Panc1 (cell line): ENCODE data around the gene SPATA16. TPM values are rescaled to one million over a fixed set of nuclear protein-coding genes. Genes with fewer than 3 reads are reported as not detected.

Experiments
- ATAC-seq: fragments of 200-7000 bp; cut with Tn5 transposase; 2 replicates; pipeline ENCODE4 v1.9.1; 2020; ENCODE audit warnings: mild to moderate bottlenecking, moderate library complexity
- BruUV-seq: library from RNA; stranded (reverse); fragments of 400-500 nt; replicated peaks from 2 replicates; lab custom pipeline; 2021; lab: Mats Ljungman, UMichigan
- CTCF ChIA-PET: fragments of 300-600 bp; sonication (Branson Sonifier 250); formaldehyde crosslinking; loops from one replicate; lab custom pipeline; 2022; ENCODE audit warnings: antibody characterized with exemption; lab: Charles Lee
- POLR2A ChIA-PET: fragments of 300-600 bp; sonication (Branson Sonifier 250); formaldehyde crosslinking; loops from one replicate; lab custom pipeline; 2022; ENCODE audit warnings: antibody characterized with exemption; lab: Charles Lee
- DNase-seq: peaks from one replicate; pipeline ENCODE4 v3.0.0-alpha.2; 2010; ENCODE audit warnings: low read depth, low spot score
- H3K27ac ChIP-seq: 2 replicates; pipeline ENCODE4 v1.5.1; 2011; ENCODE audit warnings: mild to moderate bottlenecking, low read length, inconsistent platforms
- H3K27me3 ChIP-seq: fragments of 200-500 bp; sonication (Bioruptor generic); 2 replicates; pipeline ENCODE4 v1.6.0; 2014; ENCODE audit warnings: low read length, inconsistent platforms; ENCODE audit not compliant: control insufficient read depth, insufficient read depth
- H3K36me3 ChIP-seq: fragments of 200-500 bp; sonication (Bioruptor generic); 2 replicates; pipeline ENCODE4 v1.5.1; 2014; ENCODE audit warnings: inconsistent platforms, mild to moderate bottlenecking, low read length, moderate library complexity; ENCODE audit not compliant: control insufficient read depth, insufficient read depth
- H3K4me1 ChIP-seq: 2 replicates; pipeline ENCODE4 v1.5.1; 2011; ENCODE audit warnings: inconsistent platforms, mild to moderate bottlenecking, low read length, moderate library complexity; ENCODE audit not compliant: control insufficient read depth, insufficient read depth
- H3K4me3 ChIP-seq, 2 experiments: 2 replicates each; pipeline ENCODE4 v1.5.1; 2011 to 2012; ENCODE audit warnings: low read depth in 2 of 2, low read length in 2 of 2, mild to moderate bottlenecking in 2 of 2, inconsistent platforms in 1 of 2, moderate library complexity in 1 of 2
- H3K9me3 ChIP-seq: fragments of 200-500 bp; sonication (Bioruptor generic); 2 replicates; pipeline ENCODE4 v1.5.1; 2014; ENCODE audit warnings: low read depth, mild to moderate bottlenecking, inconsistent platforms, low read length, moderate library complexity; ENCODE audit not compliant: control insufficient read depth, insufficient read depth
- CTCF ChIP-seq: fragments of 450-650 bp; IDR thresholded peaks from 2 replicates; pipeline ENCODE4 v1.5.1; 2017; ENCODE audit warnings: mild to moderate bottlenecking
- POLR2AphosphoS5 ChIP-seq: IDR thresholded peaks from 2 replicates; pipeline ENCODE4 v1.6.1; 2012; ENCODE audit warnings: mild to moderate bottlenecking, low read depth, low read length, moderate library complexity
- REST ChIP-seq, 2 experiments: IDR thresholded peaks; 2 replicates each; pipeline ENCODE4 v1.6.1; 2011 to 2012; ENCODE audit warnings: low read depth in 2 of 2, control low read depth in 1 of 2, low read length in 1 of 2, mild to moderate bottlenecking in 1 of 2, moderate library complexity in 1 of 2; ENCODE audit not compliant: insufficient read depth in 1 of 2
- SIN3A ChIP-seq: IDR thresholded peaks from 2 replicates; pipeline ENCODE4 v1.6.1; 2012; ENCODE audit warnings: low read depth, mild to moderate bottlenecking, low read length, moderate library complexity, borderline replicate concordance; ENCODE audit not compliant: insufficient read depth
- TCF7L2 ChIP-seq: IDR thresholded peaks from 2 replicates; pipeline ENCODE4 v1.6.1; 2011; ENCODE audit warnings: mild to moderate bottlenecking, low read depth, low read length, inconsistent platforms
- in situ Hi-C: cut with HindIII; loops from 2 replicates; pipeline ENCODE4 v1.10.0; 2016; ENCODE audit warnings: low sequenced_read_pairs, low pct_unique_long_range_greater_than_20kb
- intact Hi-C: fragments of 100-400 bp; cut with micrococcal nuclease; formaldehyde crosslinking; loops from one replicate; pipeline ENCODE4 v1.10.0; 2022; ENCODE audit not compliant: unreplicated experiment
- total RNA-seq: library from RNA; stranded (reverse); gene quantifications from one replicate; pipeline ENCODE4 v1.2.1, GENCODE V29; 2021; ENCODE audit not compliant: unreplicated experiment

Gene SPATA16
- total RNA-seq, 1 experiment from 2014 or later = not detected

GRCh38 chr3:173049360-173049759 is 91.7 kb downstream of the SPATA16 start:
- no peak overlapping the region for H3K4me3 ChIP-seq
- no peak for ATAC-seq
- intact Hi-C loops (loop anchor here (5.0 kb wide), 2 partner anchors 67 to 212 kb away; no protein-coding TSS in a partner anchor), in situ Hi-C loops (no loop called here)
- POLR2A ChIA-PET = no interaction called here
- no peaks in the 10 kb centered on the region; the same call in 1 of the 2 replicates for H3K27me3 ChIP-seq
- H3K36me3 ChIP-seq = no peaks in the 10 kb centered on the region
- DNase-seq = no peak
- no peaks in the 10 kb centered on the region for H3K9me3 ChIP-seq
- no peak overlapping the region for H3K27ac ChIP-seq
- TF ChIP-seq SIN3A (no peak), TCF7L2 (no peak), CTCF (no peak), POLR2AphosphoS5 (no peak), REST (IDR thresholded peaks at IDR 0.05; ENCODE audit: insufficient read depth in 1 of 2, low read depth in 2 of 2, low read length in 1 of 2) (no peak)
- H3K4me1 ChIP-seq = no peaks in the 10 kb centered on the region
- CTCF ChIA-PET = no interaction called here
- BruUV-seq = no TSS peak

- H3K36me3 ChIP-seq = no peaks in the 10 kb centered on the region
- DNase-seq = no peak
- H3K27ac ChIP-seq = no peak overlapping the region
- no peaks in the 10 kb centered on the region; the same call in 1 of the 2 replicates for H3K27me3 ChIP-seq
- intact Hi-C loops (loop anchor here (5.0 kb wide), 2 partner anchors 64 to 209 kb away; no protein-coding TSS in a partner anchor), in situ Hi-C loops (no loop called here)
- H3K4me3 ChIP-seq = no peak overlapping the region
- ChIA-PET CTCF (no interaction called here), POLR2A (no interaction called here)
- no TSS peak for BruUV-seq
- no peaks in the 10 kb centered on the region for H3K9me3 ChIP-seq
- no peaks in the 10 kb centered on the region for H3K4me1 ChIP-seq
- TF ChIP-seq CTCF = peak; percentile 9; the same call in 1 of the 2 replicates
- TF ChIP-seq REST (IDR thresholded peaks at IDR 0.05; ENCODE audit: insufficient read depth in 1 of 2, low read depth in 2 of 2, low read length in 1 of 2) = no peak
- no peak for TF ChIP-seq POLR2AphosphoS5
- no peak for TF ChIP-seq SIN3A
- no peak for ATAC-seq
Observed at GRCh38 chr3:173045770-173046382, 95.2 kb downstream of the SPATA16 start.
